H9 (cell line): ENCODE results near the gene PCOLCE2. TPM values are rescaled to one million over a fixed set of nuclear protein-coding genes. Genes with fewer than 3 reads are reported as not detected.

ENCODE experiments used
- DNase-seq: peaks from one replicate; pipeline ENCODE4 v3.0.0-alpha.2; 2017
- H2AFZ ChIP-seq: one replicate; pipeline ENCODE4 v1.6.1; 2013; ENCODE audit warnings: mild to moderate bottlenecking, low read length, control low read depth, moderate library complexity
- H2AK5ac ChIP-seq: 2 replicates; pipeline ENCODE4 v1.6.1; 2013; ENCODE audit warnings: low read length, control low read depth, mixed read lengths; ENCODE audit not compliant: insufficient read length
- H2BK120ac ChIP-seq: one replicate; pipeline ENCODE4 v1.6.1; 2013; ENCODE audit warnings: low read depth, mild to moderate bottlenecking, low read length, control low read depth, inconsistent platforms; ENCODE audit not compliant: poor library complexity, severe bottlenecking
- H2BK12ac ChIP-seq: 2 replicates; pipeline ENCODE4 v1.6.1; 2013; ENCODE audit warnings: low read length, control low read depth, mixed read lengths, low read depth; ENCODE audit not compliant: insufficient read length
- H2BK15ac ChIP-seq: 2 replicates; pipeline ENCODE4 v1.6.1; 2013; ENCODE audit warnings: low read depth, low read length, control low read depth
- H2BK20ac ChIP-seq: one replicate; pipeline ENCODE4 v1.6.1; 2013; ENCODE audit warnings: low read depth, mild to moderate bottlenecking, low read length, control low read depth, inconsistent platforms; ENCODE audit not compliant: poor library complexity, severe bottlenecking
- H2BK5ac ChIP-seq: 2 replicates; pipeline ENCODE4 v1.6.1; 2013; ENCODE audit warnings: low read length, control low read depth, mixed read lengths; ENCODE audit not compliant: insufficient read length
- H3K14ac ChIP-seq: 2 replicates; pipeline ENCODE4 v1.6.1; 2013; ENCODE audit warnings: low read length, control low read depth; ENCODE audit not compliant: insufficient read depth
- H3K18ac ChIP-seq: 2 replicates; pipeline ENCODE4 v1.6.1; 2013; ENCODE audit warnings: low read depth, mild to moderate bottlenecking, mixed read lengths, low read length, control low read depth; ENCODE audit not compliant: insufficient read length
- H3K23ac ChIP-seq: 2 replicates; pipeline ENCODE4 v1.6.1; 2013; ENCODE audit warnings: low read length, control low read depth, mixed read lengths, low read depth; ENCODE audit not compliant: insufficient read length
- H3K23me2 ChIP-seq: 2 replicates; pipeline ENCODE4 v1.6.1; 2013; ENCODE audit warnings: low read depth, mild to moderate bottlenecking, mixed read lengths, low read length, control low read depth; ENCODE audit not compliant: insufficient read length, poor library complexity, severe bottlenecking
- H3K27ac ChIP-seq: 2 replicates; pipeline ENCODE4 v1.5.1; 2013; ENCODE audit warnings: low read length, control low read depth, mixed read lengths, low read depth; ENCODE audit not compliant: insufficient read length
- H3K27me3 ChIP-seq: 2 replicates; pipeline ENCODE4 v1.6.1; 2013; ENCODE audit warnings: low read length, control low read depth, inconsistent platforms; ENCODE audit not compliant: insufficient read depth
- H3K4ac ChIP-seq: 2 replicates; pipeline ENCODE4 v1.6.1; 2013; ENCODE audit warnings: low read depth, mild to moderate bottlenecking, control low read depth, inconsistent platforms, low read length, moderate library complexity
- H3K4me1 ChIP-seq: 2 replicates; pipeline ENCODE4 v1.6.1; 2013; ENCODE audit warnings: low read length, control low read depth, inconsistent platforms; ENCODE audit not compliant: insufficient read depth
- H3K4me2 ChIP-seq: 2 replicates; pipeline ENCODE4 v1.6.1; 2013; ENCODE audit warnings: low read length, control low read depth, mixed read lengths; ENCODE audit not compliant: insufficient read length, insufficient read depth
- H3K56ac ChIP-seq: 2 replicates; pipeline ENCODE4 v1.6.1; 2013; ENCODE audit warnings: low read depth, mild to moderate bottlenecking, mixed read lengths, low read length, control low read depth; ENCODE audit not compliant: insufficient read length
- H3K79me1 ChIP-seq: 2 replicates; pipeline ENCODE4 v1.6.1; 2013; ENCODE audit warnings: low read depth, mild to moderate bottlenecking, moderate library complexity, low read length, control low read depth, inconsistent platforms; ENCODE audit not compliant: insufficient read depth, poor library complexity, severe bottlenecking
- H3K79me2 ChIP-seq: 2 replicates; pipeline ENCODE4 v1.6.1; 2013; ENCODE audit warnings: low read length, control low read depth, inconsistent platforms; ENCODE audit not compliant: insufficient read depth
- H3K9ac ChIP-seq: 2 replicates; pipeline ENCODE4 v1.6.1; 2013; ENCODE audit warnings: low read length, control low read depth, mixed read lengths; ENCODE audit not compliant: insufficient read length; ENCODE audit errors: extremely low read depth
- H3K9me3 ChIP-seq: one replicate; pipeline ENCODE4 v1.6.1; 2013; ENCODE audit warnings: low read depth, low read length, inconsistent platforms; ENCODE audit not compliant: control insufficient read depth
- H3T11ph ChIP-seq: one replicate; pipeline ENCODE4 v1.6.1; 2013; ENCODE audit warnings: mild to moderate bottlenecking, low read length, control low read depth, inconsistent platforms
- H4K20me1 ChIP-seq: one replicate; pipeline ENCODE4 v1.6.1; 2013; ENCODE audit not compliant: control insufficient read depth, insufficient read length, insufficient read depth
- H4K5ac ChIP-seq: 2 replicates; pipeline ENCODE4 v1.6.1; 2013; ENCODE audit warnings: low read depth, mild to moderate bottlenecking, mixed read lengths, low read length, control low read depth; ENCODE audit not compliant: insufficient read length
- H4K8ac ChIP-seq: replicated peaks from 2 replicates; pipeline ENCODE4 v1.6.1; 2013; ENCODE audit warnings: low read length, control low read depth, mixed read lengths, low read depth; ENCODE audit not compliant: insufficient read length
- H4K91ac ChIP-seq: 2 replicates; pipeline ENCODE4 v1.6.1; 2013; ENCODE audit warnings: low read depth, mild to moderate bottlenecking, moderate library complexity, mixed read lengths, low read length, control low read depth; ENCODE audit not compliant: insufficient read length
- H3K27ac Mint-ChIP-seq, 3 experiments: 2 replicates in 2 of 3; 3 replicates in 1 of 3; pipeline ENCODE4 v1.8.0; 2020 to 2021; ENCODE audit warnings: mixed read lengths in 3 of 3, mild to moderate bottlenecking in 1 of 3, moderate library complexity in 1 of 3
- H3K27me3 Mint-ChIP-seq: 2 replicates; pipeline ENCODE4 v1.8.0; 2021; ENCODE audit warnings: low read depth, mild to moderate bottlenecking, moderate library complexity, mixed read lengths
- H3K36me3 Mint-ChIP-seq, 3 experiments: 2 replicates in 2 of 3; 3 replicates in 1 of 3; pipeline ENCODE4 v1.8.0; 2020 to 2021; ENCODE audit warnings: low read depth in 3 of 3, mixed read lengths in 3 of 3; ENCODE audit not compliant: insufficient read depth in 1 of 3
- H3K4me1 Mint-ChIP-seq, 2 experiments: 2 replicates each; pipeline ENCODE4 v1.8.0; 2020; ENCODE audit warnings: mixed read lengths in 2 of 2
- H3K4me3 Mint-ChIP-seq, 2 experiments: 2 replicates in 1 of 2; 3 replicates in 1 of 2; pipeline ENCODE4 v1.8.0; 2020 to 2021; ENCODE audit warnings: mild to moderate bottlenecking in 2 of 2, mixed read lengths in 2 of 2, moderate library complexity in 1 of 2
- H3K9me3 Mint-ChIP-seq, 2 experiments: 2 replicates in 1 of 2; 3 replicates in 1 of 2; pipeline ENCODE4 v1.8.0; 2020; ENCODE audit warnings: mild to moderate bottlenecking in 2 of 2, mixed read lengths in 2 of 2, moderate library complexity in 1 of 2
- WGBS: extraction: QIAGEN DNeasy Blood & Tissue Kit; methylation state at CpG from one replicate; pipeline ENCODE4 v1.1.7; 2013; ENCODE audit warnings: missing lambda C conversion rate, low lambda C conversion rate, mixed read lengths; ENCODE audit not compliant: insufficient read length; ENCODE audit errors: extremely low coverage; 5-methylcytosine and 5-hydroxymethylcytosine counted together
- total RNA-seq: library from RNA; stranded (reverse); gene quantifications from 2 replicates; pipeline ENCODE4 v1.2.1, GENCODE V29; 2021
- TF ChIP-seq, protein P1 (sequence below): fragments of 200-600 bp; sonication (generic); conservative IDR thresholded peaks from 3 replicates; pipeline ENCODE4 v1.8.0; 2021; ENCODE audit warnings: antibody characterized with exemption, mild to moderate bottlenecking

PCOLCE2 gene
- total RNA-seq, 1 experiment from 2014 or later, result 9.2 TPM

DNA sequence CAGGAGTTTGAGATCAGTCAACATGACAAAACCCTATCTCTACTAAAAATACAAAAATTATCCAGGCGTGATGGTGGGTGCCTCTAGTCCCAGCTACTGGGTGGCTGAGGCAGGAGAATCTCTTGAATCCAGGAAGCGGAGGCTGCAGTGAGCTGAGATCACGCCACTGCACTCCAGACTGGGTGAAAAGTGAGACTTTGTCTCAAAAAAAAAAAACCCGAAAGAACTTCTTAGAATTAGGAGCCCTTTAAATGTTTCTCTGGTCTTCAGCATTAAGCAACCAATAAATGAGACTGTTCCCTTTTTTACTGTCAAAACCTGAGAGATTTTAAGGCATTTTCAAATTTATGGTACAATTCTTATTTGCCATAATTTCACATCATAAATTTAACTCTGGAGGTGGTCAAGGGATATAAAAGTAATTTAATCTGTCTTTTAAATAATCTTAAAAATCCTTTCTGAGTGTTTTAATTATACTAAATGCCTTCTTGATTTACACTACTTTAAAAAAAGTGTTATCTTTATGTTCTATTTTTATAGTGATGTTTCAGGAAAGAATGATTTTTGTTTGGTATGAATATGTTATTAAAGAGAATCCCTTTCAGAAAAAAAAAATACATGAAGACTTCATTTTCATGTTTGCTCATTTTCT is 10.1 kb downstream of the PCOLCE2 start:
- no peaks in the 10 kb centered on the region for H3K79me1 ChIP-seq
- no peaks in the 10 kb centered on the region for H3K27me3 Mint-ChIP-seq
- H3K4ac ChIP-seq, result no peak overlapping the region
- H3K23me2 ChIP-seq, result no peaks in the 10 kb centered on the region
- peaks cover 0 to 5% (median 0%) of the 10 kb centered on the region in 3 experiments; a peak in 1 of 7 replicates for H3K36me3 Mint-ChIP-seq
- H2BK12ac ChIP-seq, result no peak overlapping the region
- H3K27me3 ChIP-seq, result no peaks in the 10 kb centered on the region
- DNase-seq, result no peak
- H3K79me2 ChIP-seq, result no peaks in the 10 kb centered on the region; the same call in 1 of the 2 replicates
- no peak overlapping the region for H3K27ac ChIP-seq
- H3K4me1 ChIP-seq, result no peaks in the 10 kb centered on the region
- no peak overlapping the region for H3K18ac ChIP-seq
- no CpG with 5 or more reads among the region's 4 CpGs for WGBS
- no peak overlapping the region for H3T11ph ChIP-seq
- H4K20me1 ChIP-seq, result no peaks in the 10 kb centered on the region
- H4K5ac ChIP-seq, result no peak overlapping the region
- no peak overlapping the region for H3K14ac ChIP-seq
- H3K9me3 ChIP-seq, result no peaks in the 10 kb centered on the region
- H4K8ac ChIP-seq, result no peak overlapping the region
- no peak overlapping the region for H2AK5ac ChIP-seq
- no peak overlapping the region for H3K9ac ChIP-seq
- no peak overlapping the region for H4K91ac ChIP-seq
- H3K4me2 ChIP-seq, result no peak overlapping the region
- H2BK120ac ChIP-seq, result no peak overlapping the region
- no peaks in the 10 kb centered on the region for H3K9me3 Mint-ChIP-seq
- TF ChIP-seq, protein P1, sequence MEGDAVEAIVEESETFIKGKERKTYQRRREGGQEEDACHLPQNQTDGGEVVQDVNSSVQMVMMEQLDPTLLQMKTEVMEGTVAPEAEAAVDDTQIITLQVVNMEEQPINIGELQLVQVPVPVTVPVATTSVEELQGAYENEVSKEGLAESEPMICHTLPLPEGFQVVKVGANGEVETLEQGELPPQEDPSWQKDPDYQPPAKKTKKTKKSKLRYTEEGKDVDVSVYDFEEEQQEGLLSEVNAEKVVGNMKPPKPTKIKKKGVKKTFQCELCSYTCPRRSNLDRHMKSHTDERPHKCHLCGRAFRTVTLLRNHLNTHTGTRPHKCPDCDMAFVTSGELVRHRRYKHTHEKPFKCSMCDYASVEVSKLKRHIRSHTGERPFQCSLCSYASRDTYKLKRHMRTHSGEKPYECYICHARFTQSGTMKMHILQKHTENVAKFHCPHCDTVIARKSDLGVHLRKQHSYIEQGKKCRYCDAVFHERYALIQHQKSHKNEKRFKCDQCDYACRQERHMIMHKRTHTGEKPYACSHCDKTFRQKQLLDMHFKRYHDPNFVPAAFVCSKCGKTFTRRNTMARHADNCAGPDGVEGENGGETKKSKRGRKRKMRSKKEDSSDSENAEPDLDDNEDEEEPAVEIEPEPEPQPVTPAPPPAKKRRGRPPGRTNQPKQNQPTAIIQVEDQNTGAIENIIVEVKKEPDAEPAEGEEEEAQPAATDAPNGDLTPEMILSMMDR, result no peak
- H2BK5ac ChIP-seq, result no peak overlapping the region
- no peak overlapping the region for H3K23ac ChIP-seq
- no peak overlapping the region for H3K4me3 Mint-ChIP-seq
- H3K56ac ChIP-seq, result no peak overlapping the region
- peaks cover 0 to 3% of the 10 kb centered on the region in 2 experiments; a peak in 1 of 4 replicates for H3K4me1 Mint-ChIP-seq
- H2BK15ac ChIP-seq, result no peak overlapping the region
- no peak overlapping the region; a peak in 1 of 7 replicates for H3K27ac Mint-ChIP-seq
- H2BK20ac ChIP-seq, result no peak overlapping the region
- H2AFZ ChIP-seq, result no peak overlapping the region
